Kidney (tissue), 14 donors: ENCODE measurements around the gene ACSF3. TPM values are rescaled to one million over a fixed set of nuclear protein-coding genes. Genes with fewer than 3 reads are reported as not detected.

ENCODE experiments used
- DNase-seq, 5 donors: peaks; one replicate each; pipeline ENCODE4 v3.0.0-alpha.2; 2013 to 2020
- FAIRE-seq: peaks from 2 replicates; lab custom pipeline; 2012; peaks lifted over from hg19 to GRCh38; lab: Jason Lieb, UNC
- H3K27ac ChIP-seq, 2 donors: one replicate each; pipeline ENCODE4 v1.7.0; 2013; ENCODE audit warnings: low read depth in 2 of 2, low read length in 2 of 2, inconsistent platforms in 1 of 2
- H3K27me3 ChIP-seq: one replicate; pipeline ENCODE4 v1.7.1; 2013; ENCODE audit warnings: low read length, inconsistent platforms; ENCODE audit not compliant: control insufficient read depth, insufficient read depth
- H3K36me3 ChIP-seq, 3 donors: one replicate each; pipeline versions ENCODE4 v1.7.0 to v1.7.1; 2013; ENCODE audit warnings: low read length in 3 of 3, control low read depth in 1 of 3, inconsistent platforms in 1 of 3; ENCODE audit not compliant: insufficient read depth in 3 of 3, control insufficient read depth in 2 of 3
- H3K4me1 ChIP-seq, 3 donors: one replicate each; pipeline versions ENCODE4 v1.7.0 to v1.7.1; 2013; ENCODE audit warnings: low read length in 3 of 3, inconsistent platforms in 1 of 3, low read depth in 1 of 3; ENCODE audit not compliant: control insufficient read depth in 2 of 3, insufficient read depth in 2 of 3
- H3K4me3 ChIP-seq, 3 donors: one replicate each; pipeline versions ENCODE4 v1.7.0 to v1.8.1; 2013; ENCODE audit warnings: low read length in 3 of 3, control low read depth in 1 of 3, inconsistent platforms in 1 of 3
- H3K9ac ChIP-seq, 3 donors: one replicate each; pipeline versions ENCODE4 v1.7.0 to v1.7.1; 2013; ENCODE audit warnings: low read length in 3 of 3, control low read depth in 1 of 3, inconsistent platforms in 1 of 3
- H3K9me3 ChIP-seq, 3 donors: one replicate each; pipeline versions ENCODE4 v1.7.0 to v1.7.1; 2013; ENCODE audit warnings: low read length in 3 of 3, control low read depth in 1 of 3, inconsistent platforms in 1 of 3; ENCODE audit not compliant: control insufficient read depth in 2 of 3, insufficient read depth in 1 of 3
- CTCF ChIP-seq: IDR thresholded peaks from 3 replicates; pipeline ENCODE4 v1.5.1; 2012; ENCODE audit warnings: mild to moderate bottlenecking, moderate library complexity, borderline replicate concordance; ENCODE audit not compliant: insufficient read depth; ENCODE audit errors: extremely low read depth
- intact Hi-C: fragments of 100-400 bp; cut with DNase I; formaldehyde crosslinking; loops from one replicate; pipeline ENCODE4 v1.11.1; 2022
- polyA plus RNA-seq: library from polyadenylated mRNA; stranded (reverse); fragments of 350-450 nt; fragmentation: Illumina TruSeq; extraction: RNeasy Lipid Tissue Mini Kit (QIAGEN cat#74804); gene quantifications from one replicate; pipeline ENCODE4 v1.2.3, GENCODE V29; 2014; ENCODE audit warnings: low read depth, low replicate concordance; ENCODE audit not compliant: insufficient read depth
- total RNA-seq: library from RNA; stranded (reverse); fragmentation: NEBNext Ultra II Directional; extraction: Animal tissue kit (Norgen Biotek cat#: 25700); gene quantifications from one replicate; pipeline ENCODE4 v1.2.1, GENCODE V29; 2021
- donor health status: control.
- donor health status: control.
- donor health status: control.
- donor health status: control.
- donor health status: control.
- donor health status: DM: yes; HTN: yes; CAD: no.
- donor health status: Normal renal cell carcinoma (clear cell type).

ACSF3 gene
- total and polyA plus RNA-seq, 2 donors from 2014 or later, result 33.2 to 39.0 TPM

GRCh38 chr16:89179656-89180315 lies 86.1 kb downstream of the ACSF3 start:
- no peak for FAIRE-seq

GRCh38 chr16:89183463-89183862 lies 89.8 kb downstream of the ACSF3 start:
- no peak for TF ChIP-seq CTCF
- Histone ChIP-seq H3K27ac (no peak overlapping the region), H3K4me3 (no peak overlapping the region), H3K4me1 (no peaks in the 10 kb centered on the region), H3K27me3 (no peaks in the 10 kb centered on the region), H3K9ac (no peak overlapping the region), H3K36me3 (no peaks in the 10 kb centered on the region), H3K9me3 (no peaks in the 10 kb centered on the region)
- DNase-seq (no peak), FAIRE-seq (no peak)
- intact Hi-C loops, result no loop called here

More at GRCh38 chr16:89179656-89180315, 86.1 kb downstream of the ACSF3 start:
- no peak overlapping the region for H3K4me3 ChIP-seq
- H3K36me3 ChIP-seq, result no peaks in the 10 kb centered on the region
- intact Hi-C loops, result no loop called here
- no peaks in the 10 kb centered on the region for H3K9me3 ChIP-seq
- no peak for DNase-seq
- no peak overlapping the region for H3K9ac ChIP-seq
- H3K4me1 ChIP-seq, result no peaks in the 10 kb centered on the region
- H3K27ac ChIP-seq, result no peak overlapping the region
- no peak for TF ChIP-seq CTCF
- H3K27me3 ChIP-seq, result no peaks in the 10 kb centered on the region

GRCh38 chr16:89183975-89184676 lies 90.5 kb downstream of the ACSF3 start:
- peak in 1 of 5 donors; percentile 49 for DNase-seq
- H3K27ac ChIP-seq, result no peak overlapping the region
- no peak for FAIRE-seq

More at GRCh38 chr16:89183975-89184676, 90.5 kb downstream of the ACSF3 start:
- Histone ChIP-seq H3K4me1 (no peaks in the 10 kb centered on the region), H3K9me3 (no peaks in the 10 kb centered on the region), H3K27me3 (no peaks in the 10 kb centered on the region), H3K9ac (no peak overlapping the region), H3K36me3 (no peaks in the 10 kb centered on the region), H3K4me3 (no peak overlapping the region)
- no peak for TF ChIP-seq CTCF
- intact Hi-C loops, result no loop called here
